ENCODE data around the gene ADAMTS8. TPM values are rescaled to one million over a fixed set of nuclear protein-coding genes. Genes with fewer than 3 reads are reported as not detected.

ADAMTS8 gene
- total RNA-seq, 2 experiments from 2014 or later, result not detected

- POLR2A ChIA-PET, result no interaction called here
- H3K9me3 Mint-ChIP-seq, result no peaks in the 10 kb centered on the region
These were observed 27.5 kb downstream of the ADAMTS8 start for GRCh38 chr11:130400781-130401483.

GRCh38 chr11:130399196-130399595 is 29.2 kb downstream of the ADAMTS8 start:
- H3K9me3 Mint-ChIP-seq, result no peaks in the 10 kb centered on the region
- POLR2A ChIA-PET, result no interaction called here
- ATAC-seq (ENCODE audit: low read depth) (no peak), DNase-seq (no peak)
- H3K4me3 Mint-ChIP-seq, result no peak overlapping the region
- H3K36me3 Mint-ChIP-seq, result no peaks in the 10 kb centered on the region
- H3K27ac Mint-ChIP-seq, result no peak overlapping the region
- H3K27me3 Mint-ChIP-seq, result peaks cover 28% of the 10 kb centered on the region
- H3K4me1 Mint-ChIP-seq, result peaks cover 10% of the 10 kb centered on the region

More at GRCh38 chr11:130400781-130401483, 27.5 kb downstream of the ADAMTS8 start:
- H3K4me1 Mint-ChIP-seq, result peaks cover 10% of the 10 kb centered on the region
- H3K27me3 Mint-ChIP-seq, result peaks cover 26% of the 10 kb centered on the region
- no peaks in the 10 kb centered on the region for H3K36me3 Mint-ChIP-seq
- H3K27ac Mint-ChIP-seq, result no peak overlapping the region
- no peak for ATAC-seq (ENCODE audit: low read depth)
- no peak for DNase-seq
- no peak overlapping the region for H3K4me3 Mint-ChIP-seq

GRCh38 chr11:130397780-130398179 is 30.6 kb downstream of the ADAMTS8 start:
- Mint-ChIP-seq H3K27ac (no peak overlapping the region), H3K4me3 (no peak overlapping the region)

GRCh38 chr11:130396965-130397364 is 31.4 kb downstream of the ADAMTS8 start:
- peaks cover 29% of the 10 kb centered on the region for H3K27me3 Mint-ChIP-seq
- ATAC-seq (ENCODE audit: low read depth), result no peak
- POLR2A ChIA-PET, result no interaction called here
- no peaks in the 10 kb centered on the region for H3K9me3 Mint-ChIP-seq
- H3K4me1 Mint-ChIP-seq, result peaks cover 14% of the 10 kb centered on the region
- no peaks in the 10 kb centered on the region for H3K36me3 Mint-ChIP-seq
- no peak for DNase-seq
- H3K27ac Mint-ChIP-seq, result no peak overlapping the region
- H3K4me3 Mint-ChIP-seq, result no peak overlapping the region

More at GRCh38 chr11:130397780-130398179, 30.6 kb downstream of the ADAMTS8 start:
- POLR2A ChIA-PET, result no interaction called here
- peaks cover 10% of the 10 kb centered on the region for H3K4me1 Mint-ChIP-seq
- ATAC-seq (ENCODE audit: low read depth), result no peak
- H3K36me3 Mint-ChIP-seq, result no peaks in the 10 kb centered on the region
- H3K27me3 Mint-ChIP-seq, result peaks cover 28% of the 10 kb centered on the region
- DNase-seq, result no peak
- H3K9me3 Mint-ChIP-seq, result no peaks in the 10 kb centered on the region

GRCh38 chr11:130394615-130395014 is 33.8 kb downstream of the ADAMTS8 start:
- H3K36me3 Mint-ChIP-seq, result no peaks in the 10 kb centered on the region
- DNase-seq, result no peak
- POLR2A ChIA-PET, result no interaction called here
- H3K9me3 Mint-ChIP-seq, result no peaks in the 10 kb centered on the region
- H3K27me3 Mint-ChIP-seq, result peaks cover 11% of the 10 kb centered on the region
- ATAC-seq (ENCODE audit: low read depth), result no peak
- peaks cover 7% of the 10 kb centered on the region for H3K4me1 Mint-ChIP-seq
- no peak overlapping the region for H3K27ac Mint-ChIP-seq
- H3K4me3 Mint-ChIP-seq, result no peak overlapping the region

DNA sequence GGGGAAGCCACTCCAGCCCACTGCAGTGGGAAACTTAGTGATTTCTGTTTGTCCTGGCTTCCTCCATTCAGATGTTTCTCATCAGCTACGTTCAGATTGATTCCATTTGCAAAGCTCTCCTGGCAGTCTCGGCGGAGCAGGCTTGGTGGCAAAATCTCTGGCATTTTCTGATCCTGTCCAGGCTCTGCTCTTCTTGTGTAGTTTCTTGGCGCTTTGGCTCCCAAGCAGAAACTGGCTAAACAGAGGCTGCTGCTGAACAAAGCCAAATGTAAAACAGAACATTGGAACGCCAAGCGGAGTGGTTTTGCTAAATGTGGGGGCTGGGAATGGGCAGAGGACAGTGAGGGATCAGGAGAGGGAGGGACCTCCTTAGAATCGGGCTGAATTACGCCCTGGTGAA is 36.7 kb downstream of the ADAMTS8 start:
- Mint-ChIP-seq H3K27me3 (peaks cover 5% of the 10 kb centered on the region), H3K36me3 (no peaks in the 10 kb centered on the region), H3K4me1 (peaks cover 20% of the 10 kb centered on the region), H3K27ac (no peak overlapping the region), H3K9me3 (no peaks in the 10 kb centered on the region), H3K4me3 (no peak overlapping the region)
- DNase-seq (no peak), ATAC-seq (ENCODE audit: low read depth) (no peak)
- POLR2A ChIA-PET, result no interaction called here

- H3K9me3 Mint-ChIP-seq, result no peaks in the 10 kb centered on the region
- peaks cover 2% of the 10 kb centered on the region for H3K27me3 Mint-ChIP-seq
- ATAC-seq (ENCODE audit: low read depth), result no peak
- no peak for DNase-seq
- H3K4me1 Mint-ChIP-seq, result peaks cover 20% of the 10 kb centered on the region
- H3K27ac Mint-ChIP-seq, result no peak overlapping the region
- no peak overlapping the region for H3K4me3 Mint-ChIP-seq
- POLR2A ChIA-PET, result no interaction called here
- no peaks in the 10 kb centered on the region for H3K36me3 Mint-ChIP-seq
These were observed 38.2 kb downstream of the ADAMTS8 start for GRCh38 chr11:130390071-130390758.

- DNase-seq (no peak), ATAC-seq (ENCODE audit: low read depth) (no peak)
- POLR2A ChIA-PET, result no interaction called here
- Mint-ChIP-seq H3K27me3 (peaks cover 2% of the 10 kb centered on the region), H3K4me1 (peaks cover 20% of the 10 kb centered on the region), H3K9me3 (no peaks in the 10 kb centered on the region), H3K4me3 (peak overlapping the region; percentile 68), H3K27ac (peak overlapping the region; percentile 68), H3K36me3 (no peaks in the 10 kb centered on the region)
These were observed 39.0 kb downstream of the ADAMTS8 start for GRCh38 chr11:130389335-130389935.

DNA sequence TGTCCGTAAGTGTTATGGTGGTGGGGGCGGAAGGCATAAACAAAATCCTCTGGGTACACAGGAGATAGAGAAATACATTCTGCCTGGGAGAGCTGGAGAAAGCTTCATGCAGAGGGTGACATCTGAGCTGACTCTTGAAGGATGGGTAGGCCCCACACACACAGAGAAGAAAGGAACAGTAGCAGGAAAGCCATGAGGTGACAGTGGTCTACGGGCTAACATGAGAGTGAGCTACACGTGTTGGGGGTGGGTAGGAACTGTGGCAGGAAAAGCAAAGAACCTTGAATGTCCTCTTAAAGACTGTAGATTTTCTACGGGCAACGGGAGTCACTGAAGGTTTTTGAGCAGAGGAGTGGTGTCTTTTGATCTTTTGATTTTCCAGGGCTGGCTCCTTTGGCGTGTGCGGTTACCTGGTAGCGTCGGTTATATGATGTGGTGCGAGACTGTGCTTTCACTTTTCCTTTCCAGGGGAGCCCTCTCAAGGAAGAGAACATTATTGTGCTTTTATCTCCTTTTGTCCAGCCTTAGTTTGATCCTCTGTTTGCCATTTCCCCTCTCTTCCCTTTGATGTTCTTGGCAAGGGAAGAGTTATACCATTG is 39.7 kb downstream of the ADAMTS8 start:
- ATAC-seq (ENCODE audit: low read depth), result peak; percentile 81
- H3K36me3 Mint-ChIP-seq, result no peaks in the 10 kb centered on the region
- peak overlapping the region; percentile 68 for H3K27ac Mint-ChIP-seq
- H3K4me3 Mint-ChIP-seq, result peak overlapping the region; percentile 68
- peaks cover 24% of the 10 kb centered on the region for H3K4me1 Mint-ChIP-seq
- H3K9me3 Mint-ChIP-seq, result no peaks in the 10 kb centered on the region
- DNase-seq, result peak; percentile 34
- H3K27me3 Mint-ChIP-seq, result peaks cover 2% of the 10 kb centered on the region
- POLR2A ChIA-PET, result no interaction called here

DNA sequence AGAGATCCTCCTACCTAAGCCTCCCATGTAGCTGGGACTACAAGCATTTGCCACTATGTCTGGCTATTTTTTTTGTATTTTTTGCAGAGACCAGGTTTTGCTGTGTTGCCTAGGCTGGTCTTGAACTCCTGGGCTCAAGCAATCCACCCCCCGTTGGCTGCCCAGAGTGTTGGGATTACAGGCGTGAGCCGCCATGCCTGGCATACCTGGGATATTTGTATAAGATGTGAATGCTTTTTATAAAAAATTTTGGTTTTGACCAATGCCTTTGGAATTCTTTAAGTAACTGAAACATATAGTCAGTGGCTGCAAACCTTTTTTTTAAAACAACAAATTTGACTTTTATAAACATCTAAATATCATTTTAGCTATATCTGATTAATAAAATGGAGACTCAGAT is 42.4 kb downstream of the ADAMTS8 start:
- POLR2A ChIA-PET, result no interaction called here
- DNase-seq (no peak), ATAC-seq (ENCODE audit: low read depth) (no peak)
- Mint-ChIP-seq H3K4me3 (no peak overlapping the region), H3K36me3 (no peaks in the 10 kb centered on the region), H3K27ac (no peak overlapping the region), H3K27me3 (no peaks in the 10 kb centered on the region), H3K4me1 (peaks cover 28% of the 10 kb centered on the region), H3K9me3 (no peaks in the 10 kb centered on the region)

GRCh38 chr11:130383344-130384211 is 44.8 kb downstream of the ADAMTS8 start:
- Mint-ChIP-seq H3K36me3 (no peaks in the 10 kb centered on the region), H3K9me3 (no peaks in the 10 kb centered on the region), H3K4me1 (peaks cover 19% of the 10 kb centered on the region), H3K27ac (no peak overlapping the region), H3K27me3 (no peaks in the 10 kb centered on the region), H3K4me3 (no peak overlapping the region)
- ATAC-seq (ENCODE audit: low read depth) (no peak), DNase-seq (no peak)
- POLR2A ChIA-PET, result no interaction called here

- Mint-ChIP-seq H3K9me3 (no peaks in the 10 kb centered on the region), H3K4me3 (no peak overlapping the region), H3K4me1 (peaks cover 12% of the 10 kb centered on the region), H3K27ac (no peak overlapping the region), H3K27me3 (peaks cover 2% of the 10 kb centered on the region), H3K36me3 (no peaks in the 10 kb centered on the region)
- DNase-seq (no peak), ATAC-seq (ENCODE audit: low read depth) (no peak)
- POLR2A ChIA-PET, result no interaction called here
These were observed 47.1 kb downstream of the ADAMTS8 start for GRCh38 chr11:130381317-130381716.

GRCh38 chr11:130380778-130381177 is 47.6 kb downstream of the ADAMTS8 start:
- peaks cover 2% of the 10 kb centered on the region for H3K27me3 Mint-ChIP-seq
- ATAC-seq (ENCODE audit: low read depth), result no peak
- no peak overlapping the region for H3K4me3 Mint-ChIP-seq
- no peak overlapping the region for H3K27ac Mint-ChIP-seq
- no peaks in the 10 kb centered on the region for H3K9me3 Mint-ChIP-seq
- POLR2A ChIA-PET, result no interaction called here
- no peaks in the 10 kb centered on the region for H3K36me3 Mint-ChIP-seq
- peaks cover 12% of the 10 kb centered on the region for H3K4me1 Mint-ChIP-seq
- no peak for DNase-seq
